ENCODE data around the gene NEGR1.

Gene NEGR1

GRCh38 chr1:71787699-71788098 lies 494.6 kb downstream of the NEGR1 start:
- in situ Hi-C loops (cut with MboI; ENCODE audit: low sequenced_read_pairs): no loop called here

DNA sequence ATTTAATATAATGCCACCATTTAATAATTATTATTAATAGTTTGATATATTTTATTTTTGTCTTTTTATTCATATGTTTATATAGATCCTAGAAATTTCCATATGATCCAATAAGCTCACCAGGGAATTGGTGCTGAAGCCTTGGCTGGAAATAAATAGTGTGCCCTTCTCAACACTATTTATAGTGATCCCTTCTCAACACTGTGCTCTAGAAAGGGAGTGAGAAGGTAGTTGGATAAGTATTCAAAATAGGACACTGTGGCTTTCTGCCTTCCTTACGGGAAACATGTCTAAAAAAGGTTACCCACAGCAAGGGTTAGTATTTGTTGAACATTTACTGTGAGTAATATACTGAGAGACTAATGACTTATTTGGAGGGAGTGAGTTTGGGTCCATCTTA lies 496.1 kb downstream of the NEGR1 start:
- in situ Hi-C loops (cut with MboI; ENCODE audit: low sequenced_read_pairs): no loop called here

DNA sequence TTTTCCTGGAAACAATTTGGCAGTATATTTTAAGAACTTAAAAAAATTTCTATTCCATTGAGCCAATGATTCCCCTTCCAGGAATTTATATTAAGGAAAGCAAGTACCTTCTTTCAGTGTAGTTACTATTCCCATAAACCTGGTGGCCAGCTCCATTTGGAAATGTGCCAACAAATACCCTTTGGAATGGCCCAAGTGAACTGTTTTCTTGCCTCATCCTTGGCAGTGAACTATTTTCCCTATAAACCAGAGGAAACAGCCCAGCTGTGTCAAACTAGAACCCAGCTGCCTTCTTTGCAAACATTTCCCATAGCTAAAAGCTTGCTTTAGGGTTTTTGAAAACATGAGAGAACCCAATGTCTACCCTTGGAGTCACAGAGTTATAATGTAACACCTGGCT lies 496.9 kb downstream of the NEGR1 start:
- in situ Hi-C loops (cut with MboI; ENCODE audit: low sequenced_read_pairs): no loop called here

DNA sequence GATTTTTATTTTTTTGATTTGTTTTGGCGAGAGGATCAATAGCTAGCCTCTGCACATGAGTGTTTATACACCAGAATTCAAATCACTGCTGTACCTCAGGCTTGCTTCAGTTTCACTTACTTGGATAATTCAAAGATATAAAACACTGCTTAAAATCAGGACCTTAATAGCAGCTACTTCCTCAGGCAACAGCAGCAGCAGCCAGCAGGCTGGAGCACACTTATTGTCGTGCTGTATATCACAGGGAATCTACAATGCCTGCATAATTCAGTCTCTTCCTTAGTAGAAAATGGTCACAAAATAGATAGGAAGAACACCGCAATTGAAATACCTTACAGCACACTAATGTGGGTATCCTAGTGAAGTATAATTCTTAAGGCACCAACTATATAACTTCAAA lies 497.3 kb downstream of the NEGR1 start:
- in situ Hi-C loops (cut with MboI; ENCODE audit: low sequenced_read_pairs): no loop called here

DNA sequence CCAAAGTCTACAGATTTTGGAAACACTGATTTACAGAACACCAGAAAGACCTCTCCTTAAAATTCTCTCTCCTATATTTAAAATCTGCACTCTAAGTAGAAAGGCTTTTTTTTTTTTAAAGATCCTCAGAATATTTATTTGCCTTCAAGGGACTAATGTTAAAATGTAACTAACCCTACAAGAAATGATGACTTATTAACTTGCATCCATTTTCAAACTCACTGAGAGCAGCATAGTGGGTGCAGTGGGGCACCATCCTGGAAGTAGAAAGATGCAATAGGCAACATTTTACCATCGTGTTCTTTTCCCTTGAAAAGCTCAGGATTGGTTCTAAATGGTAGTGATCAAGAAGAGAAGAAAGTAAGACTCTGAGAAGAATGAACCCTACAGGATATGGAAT lies 498.1 kb downstream of the NEGR1 start:
- in situ Hi-C loops (cut with MboI; ENCODE audit: low sequenced_read_pairs): no loop called here

DNA sequence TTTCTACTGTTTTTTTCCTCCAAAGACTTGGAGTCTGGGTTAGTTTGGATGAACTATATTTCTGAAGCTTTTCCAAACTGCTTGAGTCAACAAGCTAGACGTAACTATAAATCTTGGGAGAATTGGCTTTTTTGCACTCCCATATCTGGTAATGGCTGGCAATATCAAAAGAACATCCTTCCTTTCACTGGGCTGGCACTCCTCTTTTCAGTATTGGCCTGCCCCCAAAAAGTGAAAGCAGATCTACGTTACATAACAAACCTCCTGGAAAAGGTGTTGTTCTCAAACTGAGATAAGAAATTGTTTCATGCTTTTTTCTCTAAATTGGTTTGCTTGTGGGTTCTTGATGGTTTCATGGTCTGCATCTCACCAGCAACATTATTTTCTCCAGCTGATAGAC lies 499.3 kb downstream of the NEGR1 start:
- in situ Hi-C loops (cut with MboI; ENCODE audit: low sequenced_read_pairs): no loop called here

DNA sequence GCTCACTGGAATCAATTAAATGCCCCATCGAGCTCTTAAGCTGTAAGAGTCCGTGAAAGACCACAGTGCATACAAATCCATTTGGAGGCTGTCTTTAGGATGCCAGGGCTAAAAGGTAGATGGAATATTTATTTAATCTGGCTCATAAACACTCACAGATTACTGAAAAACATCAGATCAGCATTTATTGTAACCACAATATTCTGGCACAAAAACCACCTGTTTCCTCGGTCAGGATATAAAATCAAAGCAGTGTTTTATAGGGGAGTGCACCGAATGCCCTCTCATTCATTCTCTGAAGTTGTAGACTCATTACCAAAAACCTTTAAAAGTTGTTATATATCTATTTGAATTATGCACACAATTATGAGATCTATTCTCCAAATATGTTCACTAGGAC lies 500.9 kb downstream of the NEGR1 start:
- in situ Hi-C loops (cut with MboI; ENCODE audit: low sequenced_read_pairs): no loop called here

- in situ Hi-C loops (cut with MboI; ENCODE audit: low sequenced_read_pairs): no loop called here
These were observed 501.7 kb downstream of the NEGR1 start for GRCh38 chr1:71780681-71781080.

DNA sequence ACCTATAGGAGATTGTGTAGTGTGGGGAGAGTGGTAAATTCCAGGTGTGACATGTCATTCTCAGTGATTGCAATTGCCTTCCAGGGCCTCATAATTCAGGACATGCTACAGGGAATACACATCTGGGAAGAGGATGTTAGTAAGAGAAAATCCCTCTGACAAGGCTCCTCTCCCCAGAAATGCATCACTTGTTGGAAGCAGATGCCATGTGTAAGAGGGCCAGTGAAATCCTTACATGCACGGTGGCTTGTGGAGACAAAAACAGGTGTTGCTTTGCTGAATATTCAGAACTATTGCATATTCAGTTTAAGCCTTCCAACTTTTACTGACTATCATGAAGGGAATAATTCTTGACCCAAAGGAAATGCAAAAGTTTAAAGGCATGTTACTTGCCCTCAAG lies 503.4 kb downstream of the NEGR1 start:
- in situ Hi-C loops (cut with MboI; ENCODE audit: low sequenced_read_pairs): no loop called here

GRCh38 chr1:71777094-71777493 lies 505.2 kb downstream of the NEGR1 start:
- in situ Hi-C loops (cut with MboI; ENCODE audit: low sequenced_read_pairs): no loop called here

- in situ Hi-C loops (cut with MboI; ENCODE audit: low sequenced_read_pairs): no loop called here
These were observed 507.6 kb downstream of the NEGR1 start for GRCh38 chr1:71774705-71775104.

GRCh38 chr1:71770121-71770520 lies 512.2 kb downstream of the NEGR1 start:
- in situ Hi-C loops (cut with MboI; ENCODE audit: low sequenced_read_pairs): no loop called here

GRCh38 chr1:71766748-71767147 lies 515.6 kb downstream of the NEGR1 start:
- in situ Hi-C loops (cut with MboI; ENCODE audit: low sequenced_read_pairs): no loop called here

- in situ Hi-C loops (cut with MboI; ENCODE audit: low sequenced_read_pairs): no loop called here
These were observed 519.7 kb downstream of the NEGR1 start for GRCh38 chr1:71762514-71763255.

DNA sequence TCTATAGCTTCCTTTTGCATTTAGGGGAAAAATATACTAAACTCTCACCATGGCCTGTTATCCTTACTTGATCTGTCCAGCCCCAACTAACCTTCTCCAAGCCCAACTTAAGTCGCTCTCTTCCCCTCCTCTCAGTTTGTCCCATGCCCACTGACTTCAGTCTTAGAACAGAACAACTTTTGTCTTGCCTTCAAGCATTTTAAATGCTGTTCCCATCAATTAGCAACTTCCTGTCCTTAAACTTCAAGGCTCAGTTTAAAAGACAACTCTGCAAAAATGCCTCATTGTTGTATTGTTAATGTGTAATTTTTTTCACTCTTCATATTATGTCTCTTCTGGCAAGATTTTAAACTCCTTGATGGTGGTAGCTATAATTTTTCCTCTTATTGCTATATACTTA lies 526.9 kb downstream of the NEGR1 start:
- in situ Hi-C loops (cut with MboI; ENCODE audit: low sequenced_read_pairs): no loop called here

DNA sequence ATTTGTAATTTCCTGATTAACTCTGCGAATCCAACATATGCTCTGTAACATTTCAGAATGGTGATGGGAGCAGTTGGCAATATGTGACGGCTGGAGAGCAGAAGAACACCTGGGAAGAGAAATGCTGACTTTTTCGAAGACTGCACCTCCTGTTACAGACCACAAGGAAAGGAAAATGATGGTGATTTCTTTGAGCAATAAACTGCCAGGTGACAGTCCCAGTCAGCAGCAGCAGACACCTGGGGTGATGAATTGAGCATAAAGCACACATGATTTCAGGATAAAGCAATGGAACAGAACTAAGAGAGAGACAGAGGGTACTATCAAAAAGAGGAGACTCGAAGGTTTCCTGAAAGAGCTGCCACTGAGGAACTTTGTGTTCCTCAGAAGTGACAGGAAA lies 528.6 kb downstream of the NEGR1 start:
- in situ Hi-C loops (cut with MboI; ENCODE audit: low sequenced_read_pairs): no loop called here

GRCh38 chr1:71745326-71745725 lies 537.0 kb downstream of the NEGR1 start:
- in situ Hi-C loops (cut with MboI; ENCODE audit: low sequenced_read_pairs): no loop called here

- in situ Hi-C loops (cut with MboI; ENCODE audit: low sequenced_read_pairs): no loop called here
These were observed 538.5 kb downstream of the NEGR1 start for GRCh38 chr1:71743862-71744261.

GRCh38 chr1:71738910-71739309 lies 543.4 kb downstream of the NEGR1 start:
- in situ Hi-C loops (cut with MboI; ENCODE audit: low sequenced_read_pairs): no loop called here

DNA sequence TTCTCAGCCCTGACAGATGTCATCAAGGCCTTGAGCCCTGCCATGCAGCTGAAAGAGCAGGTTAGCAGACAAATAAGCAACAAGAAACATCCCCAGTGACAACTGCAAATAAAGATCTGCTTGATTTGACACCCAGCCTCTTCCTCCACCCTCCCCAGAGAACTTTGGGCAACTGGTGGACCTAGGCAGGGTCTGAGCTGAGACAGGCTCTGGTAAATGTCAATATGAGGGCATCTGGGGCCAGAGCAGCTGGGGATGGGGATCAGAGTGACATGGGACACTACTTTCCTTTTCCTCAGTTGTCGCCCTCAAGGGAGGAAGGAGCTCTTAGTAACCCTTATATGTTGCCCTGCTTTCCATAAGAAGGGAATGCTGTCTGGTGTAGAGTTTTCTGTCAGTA lies 544.1 kb downstream of the NEGR1 start:
- in situ Hi-C loops (cut with MboI; ENCODE audit: low sequenced_read_pairs): no loop called here

DNA sequence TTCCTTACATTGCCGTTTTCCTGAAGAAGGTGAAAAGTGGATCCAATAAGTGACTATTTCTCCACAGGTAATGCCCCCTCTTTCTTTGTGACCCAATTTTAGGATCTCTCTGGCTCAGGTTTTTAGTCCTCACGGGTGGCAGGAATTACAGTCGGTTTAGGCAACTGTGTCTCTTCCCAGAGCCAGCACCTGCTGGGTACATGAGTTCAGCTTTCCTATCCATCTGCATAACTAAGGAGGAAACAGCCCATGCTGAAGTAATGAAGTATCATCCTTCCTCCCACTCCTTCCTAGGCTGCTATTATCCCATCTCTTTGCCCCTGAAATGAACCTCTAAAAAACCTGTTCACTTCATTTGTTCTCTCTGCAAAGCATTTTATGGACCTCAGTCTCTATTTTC lies 544.6 kb downstream of the NEGR1 start:
- in situ Hi-C loops (cut with MboI; ENCODE audit: low sequenced_read_pairs): no loop called here

DNA sequence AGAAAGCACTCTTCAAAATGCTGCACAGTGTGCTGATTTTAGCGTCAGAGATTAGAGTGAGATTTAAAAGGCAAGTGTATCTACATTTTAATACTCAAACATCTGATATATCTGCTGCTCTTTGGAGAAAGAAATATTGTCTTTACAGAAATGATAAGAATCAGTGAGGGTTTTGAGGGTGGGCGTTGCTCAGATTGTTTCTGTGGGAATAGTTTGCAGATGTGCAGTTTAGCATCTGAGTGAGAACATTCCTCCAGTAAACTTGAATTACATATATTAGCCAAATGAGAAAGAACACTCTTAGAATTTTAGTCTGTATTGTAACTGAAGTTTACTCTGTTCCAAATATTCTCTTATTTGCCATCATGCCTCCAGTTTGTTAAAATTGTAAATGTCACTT lies 549.2 kb downstream of the NEGR1 start:
- in situ Hi-C loops (cut with MboI; ENCODE audit: low sequenced_read_pairs): no loop called here

DNA sequence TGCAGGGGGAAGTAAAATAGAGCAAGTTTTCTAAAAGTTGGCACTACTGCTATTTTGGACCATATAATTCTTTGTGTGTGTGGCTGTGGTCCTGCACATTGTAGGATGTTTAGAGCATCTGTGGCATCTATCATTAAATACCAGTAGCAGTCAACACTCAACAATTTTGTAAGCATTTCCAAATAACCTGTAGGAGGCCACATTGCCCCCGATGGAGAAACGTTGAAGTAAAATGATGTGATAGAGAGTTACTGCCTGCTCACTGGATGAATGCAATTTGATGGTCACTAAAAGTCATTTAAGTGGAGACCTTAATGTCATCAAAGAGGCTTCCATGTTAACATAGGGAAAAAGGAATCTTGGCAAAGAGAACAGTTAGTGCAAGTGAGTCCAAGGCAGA lies 560.8 kb downstream of the NEGR1 start:
- in situ Hi-C loops (cut with MboI; ENCODE audit: low sequenced_read_pairs): no loop called here

All from HL-60/S4 treated with phorbol 12-myristate 13-acetate at 8.2 ng/mL for 4 days and 3 days (cell line).